GM12875 (cell line): ENCODE measurements around the gene PCDHAC2.

Source experiments
- H3K4me3 ChIP-seq: one replicate; pipeline ENCODE4 v1.5.1; 2011; ENCODE audit warnings: low read depth, low read length, control low read depth
- TF ChIP-seq, protein P1 (sequence below): IDR thresholded peaks from 2 replicates; pipeline ENCODE4 v1.5.1; 2011; ENCODE audit warnings: low read depth, mild to moderate bottlenecking, control low read depth, inconsistent platforms, low read length, moderate library complexity, borderline replicate concordance; ENCODE audit not compliant: insufficient read depth

Gene PCDHAC2

DNA sequence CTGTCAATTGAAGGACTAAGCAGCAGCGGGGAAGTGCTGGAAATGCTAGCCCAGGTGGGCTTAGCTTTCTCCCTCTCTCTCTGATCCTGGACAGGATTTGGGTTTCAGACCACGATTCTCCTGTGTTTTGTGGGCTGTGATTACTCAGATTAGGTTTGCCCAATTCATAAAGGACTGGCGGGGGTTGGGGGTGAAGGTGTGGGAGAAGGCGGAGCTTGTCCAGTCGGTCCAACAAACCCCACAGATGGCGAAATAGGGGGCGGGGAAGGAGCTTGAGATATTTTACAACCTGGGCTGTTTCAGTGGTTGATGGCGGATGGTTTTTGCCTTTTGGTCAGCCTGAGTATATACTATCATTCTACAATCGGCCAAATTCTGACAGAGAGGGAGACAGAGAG is 35.2 kb downstream of the PCDHAC2 start:
- TF ChIP-seq, protein P1, sequence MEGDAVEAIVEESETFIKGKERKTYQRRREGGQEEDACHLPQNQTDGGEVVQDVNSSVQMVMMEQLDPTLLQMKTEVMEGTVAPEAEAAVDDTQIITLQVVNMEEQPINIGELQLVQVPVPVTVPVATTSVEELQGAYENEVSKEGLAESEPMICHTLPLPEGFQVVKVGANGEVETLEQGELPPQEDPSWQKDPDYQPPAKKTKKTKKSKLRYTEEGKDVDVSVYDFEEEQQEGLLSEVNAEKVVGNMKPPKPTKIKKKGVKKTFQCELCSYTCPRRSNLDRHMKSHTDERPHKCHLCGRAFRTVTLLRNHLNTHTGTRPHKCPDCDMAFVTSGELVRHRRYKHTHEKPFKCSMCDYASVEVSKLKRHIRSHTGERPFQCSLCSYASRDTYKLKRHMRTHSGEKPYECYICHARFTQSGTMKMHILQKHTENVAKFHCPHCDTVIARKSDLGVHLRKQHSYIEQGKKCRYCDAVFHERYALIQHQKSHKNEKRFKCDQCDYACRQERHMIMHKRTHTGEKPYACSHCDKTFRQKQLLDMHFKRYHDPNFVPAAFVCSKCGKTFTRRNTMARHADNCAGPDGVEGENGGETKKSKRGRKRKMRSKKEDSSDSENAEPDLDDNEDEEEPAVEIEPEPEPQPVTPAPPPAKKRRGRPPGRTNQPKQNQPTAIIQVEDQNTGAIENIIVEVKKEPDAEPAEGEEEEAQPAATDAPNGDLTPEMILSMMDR = no peak

DNA sequence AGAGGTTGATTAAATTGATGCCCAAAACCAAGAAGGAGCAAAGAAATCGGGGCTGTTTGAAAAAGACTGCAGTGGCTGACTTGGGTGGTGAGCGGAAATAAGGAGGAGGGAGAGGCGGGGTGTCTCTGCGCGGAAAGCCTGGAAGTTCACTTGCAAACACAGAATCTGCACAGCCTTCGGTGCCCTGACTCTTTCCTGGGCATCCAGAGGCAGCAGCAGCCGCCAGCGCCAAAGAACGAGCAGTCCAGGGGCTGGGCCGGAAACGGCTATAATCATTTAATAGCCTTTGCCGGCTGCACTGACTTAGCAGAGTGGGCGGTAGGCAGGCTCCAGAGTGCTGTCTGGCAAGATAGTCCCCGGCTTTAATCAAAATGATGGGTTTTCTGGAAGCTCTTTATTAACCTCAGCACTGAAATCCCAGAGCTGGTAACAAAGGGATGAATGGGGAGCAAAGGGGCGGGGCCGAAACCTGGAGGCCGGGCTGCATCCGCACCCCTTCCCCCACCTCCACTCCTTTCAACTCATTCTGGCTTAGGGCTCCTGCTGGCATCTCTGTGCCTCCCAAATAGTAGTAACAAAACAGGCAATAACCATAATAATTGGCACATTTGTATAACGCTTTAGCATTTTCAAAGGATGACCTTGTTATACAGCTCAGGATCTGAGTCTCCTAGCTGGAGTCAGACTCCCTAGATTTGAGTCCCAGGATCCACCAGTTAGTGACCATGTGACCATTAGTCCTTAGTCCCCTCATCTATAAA is 35.7 kb downstream of the PCDHAC2 start:
- H3K4me3 ChIP-seq = no peak overlapping the region
- TF ChIP-seq, protein P1 = no peak

More for the DNA sequence above, 35.2 kb downstream of the PCDHAC2 start:
- H3K4me3 ChIP-seq = no peak overlapping the region

DNA sequence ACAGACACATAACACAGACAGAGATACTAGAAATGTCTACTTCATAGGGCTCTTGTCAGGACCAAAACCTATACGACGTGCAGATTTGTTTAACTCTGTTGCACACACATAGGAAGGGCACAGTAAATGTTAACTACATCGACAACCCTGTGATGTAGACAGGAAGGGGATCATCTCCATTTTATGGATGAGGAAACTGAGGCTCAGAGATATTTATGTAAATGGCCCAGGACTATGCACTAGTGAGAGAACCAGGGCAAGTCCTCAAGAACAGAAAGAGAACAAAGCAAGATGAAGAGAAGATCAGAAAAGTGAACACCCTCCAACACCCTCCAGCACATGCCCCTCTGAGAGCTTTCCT is 36.3 kb downstream of the PCDHAC2 start:
- H3K4me3 ChIP-seq = no peak overlapping the region
- TF ChIP-seq, protein P1 = no peak

GRCh38 chr5:141003031-141003430 is 36.8 kb downstream of the PCDHAC2 start:
- TF ChIP-seq, protein P1 = no peak
- H3K4me3 ChIP-seq = no peak overlapping the region

DNA sequence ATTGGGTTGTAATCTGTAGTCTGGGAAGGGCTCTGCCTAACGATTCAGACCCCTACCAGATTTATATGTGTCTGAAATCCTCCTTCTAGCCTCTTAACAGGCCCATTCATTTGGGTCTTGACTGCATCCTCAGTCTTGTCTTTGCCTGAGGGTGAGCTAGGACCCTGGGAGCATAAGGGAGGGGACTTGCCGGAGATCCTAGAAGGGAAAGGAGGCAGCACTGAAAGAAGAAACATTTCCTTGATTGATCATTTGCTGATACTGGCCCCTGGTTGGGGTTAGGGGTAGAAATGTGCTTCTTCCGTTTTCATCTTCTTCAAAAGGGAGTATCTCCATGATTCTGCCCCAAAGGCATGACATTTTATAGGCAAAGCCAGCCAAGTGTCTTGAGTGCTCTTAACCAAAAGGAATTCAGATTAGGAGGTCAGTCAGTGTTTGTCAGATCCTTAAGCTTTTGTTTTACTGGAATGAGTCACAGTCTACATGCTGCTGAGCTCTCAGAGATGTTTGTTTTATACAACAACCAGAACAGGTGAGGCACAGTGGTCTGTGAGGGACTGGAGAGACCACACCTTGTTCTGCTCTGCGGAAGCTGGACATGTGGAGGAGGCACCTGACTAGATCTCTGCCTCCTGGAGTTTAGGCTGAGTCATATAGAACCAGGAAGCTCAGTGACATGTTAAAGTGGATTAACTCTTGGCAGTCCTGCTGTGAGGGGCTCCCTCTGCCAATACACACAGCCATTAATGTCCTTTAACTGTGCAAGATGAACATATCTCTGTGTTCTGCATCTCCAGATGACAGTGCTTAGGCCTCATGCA is 37.7 kb downstream of the PCDHAC2 start:
- no peak overlapping the region for H3K4me3 ChIP-seq
- TF ChIP-seq, protein P1 = no peak

DNA sequence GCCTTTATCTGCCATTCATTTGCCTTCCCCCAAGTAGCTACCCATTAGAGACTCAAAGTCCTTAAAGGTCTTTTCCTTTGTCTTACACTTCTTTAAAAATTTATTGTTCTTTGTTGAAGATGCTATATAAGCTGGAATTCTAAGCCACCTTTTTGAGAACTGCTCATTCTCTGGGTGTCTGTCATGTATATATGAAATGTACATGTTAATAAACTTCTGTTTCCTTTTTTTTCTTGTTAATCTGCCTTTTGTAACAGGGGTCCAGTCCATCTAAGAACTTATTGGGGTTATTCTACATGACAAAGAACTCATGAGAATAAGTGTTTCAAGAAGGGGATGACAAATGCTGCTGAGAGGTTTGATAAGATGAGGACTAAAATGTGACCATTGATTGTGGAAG is 41.5 kb downstream of the PCDHAC2 start:
- H3K4me3 ChIP-seq = no peak overlapping the region
- TF ChIP-seq, protein P1 = no peak
